Fibroblast of peridontal ligament (primary cell): ENCODE data around the gene SMARCA2.

ENCODE experiments used
- DNase-seq: peaks from one replicate; pipeline ENCODE4 v3.0.0-alpha.2; 2010; ENCODE audit errors: extremely low read depth

The SMARCA2 gene

DNA sequence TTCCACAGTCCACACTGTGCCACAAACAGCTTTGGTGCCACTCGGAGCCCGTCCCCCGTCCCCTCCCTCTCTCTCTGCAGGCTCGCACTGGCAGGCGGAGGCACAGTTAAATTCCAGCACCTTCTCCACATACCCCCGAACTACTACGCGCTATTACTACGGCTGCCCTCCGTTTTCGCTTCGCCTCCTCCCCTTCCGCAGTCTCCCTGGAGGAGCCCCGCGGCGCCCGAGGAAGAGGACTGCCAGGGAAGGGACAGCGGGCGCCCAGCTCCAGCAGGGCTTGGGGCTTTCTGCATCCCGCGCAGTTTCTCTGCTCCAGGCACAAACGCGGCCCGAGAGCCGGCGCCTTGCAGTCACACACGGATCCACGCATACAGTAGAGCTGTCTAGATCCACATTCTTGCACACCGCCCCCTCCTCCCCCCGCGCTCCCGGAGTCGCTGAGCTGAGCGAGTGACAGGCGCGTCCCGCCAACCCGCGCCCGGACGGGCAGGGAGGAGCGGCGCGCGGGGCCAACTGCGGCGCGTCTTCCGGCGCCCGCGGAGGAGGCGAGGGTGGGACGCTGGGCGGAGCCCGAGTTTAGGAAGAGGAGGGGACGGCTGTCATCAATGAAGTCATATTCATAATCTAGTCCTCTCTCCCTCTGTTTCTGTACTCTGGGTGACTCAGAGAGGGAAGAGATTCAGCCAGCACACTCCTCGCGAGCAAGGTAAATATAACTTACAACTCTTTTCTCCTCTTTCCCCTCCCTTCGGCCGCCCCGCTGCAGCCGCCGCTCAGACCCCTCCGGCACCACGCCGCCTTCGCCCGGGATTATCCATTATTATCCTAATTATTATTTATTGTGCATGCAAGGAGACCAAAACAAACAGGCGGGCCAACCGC lies at the start of gene SMARCA2:
Gene SMARCA2, plus strand, starts transcription at position 652 of the 885 bp plus-strand sequence. CDS start 13,676 bp downstream, outside the sequence.
- peak; percentile 95 for DNase-seq

DNA sequence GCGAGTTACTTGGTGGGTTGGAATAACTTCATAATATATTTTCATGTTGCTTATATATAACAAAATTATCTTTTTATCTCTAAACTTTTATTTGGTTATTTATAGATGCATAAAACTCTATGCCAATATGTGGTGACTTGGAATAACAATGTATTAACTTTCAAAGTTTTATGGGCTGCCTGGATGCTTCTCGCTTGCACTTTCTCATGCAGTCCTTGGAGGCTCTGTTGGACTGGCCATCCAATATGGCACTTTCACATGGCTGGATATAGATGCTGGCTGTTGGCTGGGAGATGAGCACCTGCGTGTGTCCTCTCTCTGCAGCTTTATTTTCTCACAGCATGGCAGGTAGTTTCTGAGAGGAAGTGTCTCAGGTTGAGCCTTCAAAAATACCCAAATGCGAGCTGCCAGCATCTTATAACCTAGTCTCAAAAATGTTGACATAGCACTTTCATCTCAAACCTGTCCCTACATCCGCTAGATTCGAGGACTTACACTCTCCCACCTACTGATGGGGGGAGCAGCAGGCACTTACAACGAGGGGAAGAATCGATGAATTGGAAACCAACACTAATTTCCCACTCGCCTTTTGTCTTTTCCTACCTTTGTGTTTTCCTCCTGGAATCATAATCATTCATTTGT lies 48.3 kb upstream of the SMARCA2 start:
- DNase-seq, result no peak

DNA sequence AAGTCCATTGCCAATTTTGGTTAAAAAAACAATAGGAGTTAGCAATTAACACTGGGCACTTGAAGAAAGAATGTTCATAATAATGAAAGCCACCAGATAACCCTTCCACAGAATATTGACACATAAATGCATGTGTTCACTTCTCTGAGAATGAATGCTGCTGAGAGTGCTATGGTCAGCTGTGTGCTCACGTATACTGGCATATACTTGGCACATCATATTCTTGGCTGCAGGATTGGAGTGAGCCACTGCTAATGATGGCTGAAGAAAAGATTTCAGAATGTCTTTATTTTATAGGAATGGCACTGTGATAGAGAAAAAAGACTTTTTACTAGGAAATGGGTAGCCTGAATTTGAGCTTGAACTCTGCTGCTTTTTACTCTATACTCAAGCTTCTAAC lies 46.0 kb upstream of the SMARCA2 start:
- DNase-seq, result no peak

DNA sequence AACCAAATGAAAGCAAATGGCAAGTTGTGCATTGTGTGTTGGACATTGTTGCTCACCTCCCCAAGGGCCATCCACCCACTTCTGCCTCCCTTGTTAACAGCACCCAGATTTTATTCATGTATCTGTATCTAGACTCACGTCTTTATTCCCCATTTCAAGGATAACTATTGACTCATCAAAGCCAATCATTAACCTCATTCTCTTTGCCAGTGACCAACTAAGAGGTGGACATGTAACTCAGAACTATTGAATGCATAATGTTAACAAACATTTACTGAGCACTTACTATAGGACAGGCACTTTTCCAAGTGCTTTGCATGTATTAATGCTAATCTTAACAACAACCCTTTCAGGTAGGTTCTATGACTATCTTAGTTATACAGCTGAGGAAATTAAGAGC lies 45.2 kb upstream of the SMARCA2 start:
- DNase-seq, result no peak

DNA sequence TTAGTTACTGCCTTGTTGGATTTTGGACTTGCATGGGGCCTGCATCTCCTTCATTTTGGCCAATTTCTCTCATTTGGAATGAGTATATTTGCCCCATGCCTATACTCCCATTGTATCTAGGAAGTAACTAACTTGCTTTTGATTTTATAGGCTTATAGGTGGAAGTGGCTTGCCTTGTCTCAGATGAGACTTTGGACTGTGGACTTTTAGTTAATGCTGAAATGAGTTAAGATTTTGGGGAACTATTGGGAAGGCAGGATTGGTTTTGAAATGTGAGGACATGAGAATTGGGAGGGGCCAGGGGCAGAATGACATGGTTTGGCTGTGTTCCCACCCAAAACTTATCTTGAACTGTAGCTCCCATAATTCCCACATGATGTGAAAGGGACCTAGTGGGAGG lies 42.5 kb upstream of the SMARCA2 start:
- DNase-seq, result no peak

DNA sequence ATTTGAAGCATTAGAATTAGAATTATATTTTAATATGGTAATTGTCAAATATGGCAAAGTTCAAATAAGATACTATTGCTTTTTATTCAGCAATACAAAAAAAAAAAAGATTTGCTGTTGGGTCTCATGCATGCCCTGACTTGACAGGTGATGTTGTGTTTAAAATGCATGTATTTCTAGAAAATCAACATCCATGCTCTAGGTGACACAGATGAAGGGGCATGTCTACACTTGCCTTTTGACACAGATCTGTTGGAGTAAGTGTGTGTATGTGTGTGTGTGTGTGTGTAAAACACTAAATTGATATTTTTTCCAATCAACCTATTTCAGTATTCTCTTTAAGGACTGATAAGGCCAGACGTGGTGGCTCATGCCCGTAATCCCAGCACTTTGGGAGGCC lies 38.1 kb upstream of the SMARCA2 start:
- DNase-seq, result no peak

DNA sequence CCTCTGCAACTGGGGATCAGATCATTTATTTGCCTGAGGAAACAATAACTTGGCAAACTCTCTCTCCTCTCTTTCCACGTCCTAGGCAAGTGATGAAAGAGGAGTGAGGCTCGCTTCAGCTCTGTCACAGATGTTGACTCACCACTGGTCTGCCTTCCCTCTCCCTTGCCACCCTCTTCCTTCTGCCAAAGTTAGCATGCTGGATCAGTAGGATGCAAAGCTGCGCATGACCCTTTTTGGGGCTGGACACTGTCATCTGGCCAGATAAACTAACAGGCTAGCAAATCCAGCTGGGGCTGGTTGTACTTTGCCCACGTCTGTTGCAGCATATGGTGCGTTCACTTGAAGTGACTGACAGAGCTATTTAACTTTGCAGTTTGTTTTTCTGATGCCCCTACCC lies 36.2 kb upstream of the SMARCA2 start:
- peak; percentile 62 for DNase-seq

DNA sequence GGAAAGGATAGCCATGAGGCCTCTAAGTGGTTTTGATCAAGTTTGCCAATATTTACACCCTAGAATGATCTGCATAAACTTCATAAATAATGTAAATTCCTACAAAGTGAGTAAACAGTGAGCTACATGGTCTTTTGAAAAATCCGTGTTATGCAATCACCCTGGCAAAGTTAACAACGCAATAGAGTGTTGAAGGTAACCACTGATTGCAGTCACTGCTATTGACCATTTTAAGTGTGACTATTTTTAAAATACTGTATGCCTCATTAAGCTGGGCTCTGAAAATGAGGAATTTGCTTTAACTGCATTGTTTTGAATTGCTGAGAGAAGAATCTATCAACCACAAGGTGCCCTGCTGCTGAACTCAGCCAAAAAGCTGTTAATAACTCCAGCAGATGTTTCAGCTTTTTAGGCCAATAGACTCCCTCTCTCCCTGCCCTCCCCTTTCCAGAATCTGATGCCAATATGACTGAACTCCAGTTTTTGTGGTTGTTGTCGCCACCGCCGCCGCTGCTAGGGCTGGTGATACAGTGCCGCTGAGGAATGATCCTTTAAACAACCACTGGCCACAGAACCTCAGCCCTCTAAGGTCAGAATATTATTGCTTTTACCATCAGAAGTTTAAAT lies 35.3 kb upstream of the SMARCA2 start:
- peak; percentile 92 for DNase-seq

DNA sequence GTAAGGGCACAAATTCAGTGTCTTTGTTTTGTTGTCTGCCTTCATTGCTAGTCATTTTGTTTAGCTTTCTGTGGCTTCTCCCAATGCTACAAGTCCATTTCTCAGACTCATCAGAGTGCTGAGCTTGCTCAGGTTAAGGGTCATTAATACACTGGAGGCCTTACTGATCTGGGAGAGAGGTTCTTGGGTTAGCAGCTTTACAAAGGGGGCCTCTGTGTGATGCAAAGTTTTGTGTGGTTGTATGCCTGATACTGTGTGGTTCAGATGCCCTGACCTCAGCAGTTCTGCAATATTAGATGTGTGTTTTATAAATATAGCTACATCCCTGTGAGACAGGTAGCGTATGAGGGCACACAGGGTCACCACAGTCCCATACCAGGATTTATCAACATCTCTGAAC lies 34.8 kb upstream of the SMARCA2 start:
- no peak for DNase-seq

DNA sequence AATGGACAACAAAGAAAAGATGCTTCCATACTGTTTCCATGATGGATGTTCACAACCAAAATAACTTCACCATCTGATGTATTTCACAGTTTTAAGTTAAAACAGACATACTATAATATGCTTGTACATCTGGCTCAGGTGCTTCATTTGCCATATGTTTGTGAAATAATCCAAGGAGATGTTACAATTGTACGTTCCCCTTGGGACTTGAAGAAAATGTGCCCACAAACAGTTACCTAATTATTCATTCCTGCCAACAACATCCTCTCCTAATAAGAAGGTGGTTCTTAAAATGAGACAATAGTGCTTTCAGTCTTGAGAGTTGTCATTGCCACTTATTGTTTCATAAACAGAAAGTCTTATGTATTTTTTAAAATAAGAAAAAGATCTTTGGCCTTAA lies 33.1 kb upstream of the SMARCA2 start:
- no peak for DNase-seq

DNA sequence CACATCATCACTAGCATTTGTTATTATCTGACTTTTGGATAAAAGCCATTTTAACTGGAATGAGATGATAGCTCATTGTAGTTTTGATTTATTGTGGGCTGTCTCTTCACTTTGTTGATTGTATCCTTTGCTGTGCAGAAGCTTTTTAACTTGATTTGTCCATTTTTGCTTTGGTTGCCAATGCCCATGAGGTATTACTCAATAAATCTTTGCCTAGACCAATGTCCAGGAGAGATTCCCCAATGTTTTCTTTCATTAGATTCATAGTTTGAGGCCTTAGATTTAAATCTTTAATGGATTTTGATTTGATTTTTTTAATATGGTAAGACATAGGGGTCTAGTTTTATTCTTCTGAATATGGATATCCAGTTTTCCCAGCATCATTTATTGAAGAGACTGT lies 28.8 kb upstream of the SMARCA2 start:
- no peak for DNase-seq

DNA sequence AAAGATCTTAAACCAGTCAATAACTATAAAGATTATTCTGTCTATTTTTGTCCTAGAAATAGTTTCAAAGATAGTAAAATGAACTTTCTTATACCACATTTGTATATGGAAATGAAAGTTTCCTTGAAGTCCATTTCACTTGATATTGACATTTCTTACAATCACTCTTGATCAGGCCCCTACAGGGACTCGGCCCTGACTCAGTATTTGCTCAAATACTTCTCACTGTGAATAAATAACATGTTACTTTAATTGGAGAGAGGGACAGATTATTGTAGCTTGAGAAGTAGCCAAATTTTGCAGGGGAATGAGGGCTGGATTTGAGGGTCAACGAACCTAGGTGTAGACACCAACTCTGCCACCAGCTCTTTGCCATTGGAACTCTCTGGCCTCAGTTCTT lies 25.6 kb upstream of the SMARCA2 start:
- no peak for DNase-seq

DNA sequence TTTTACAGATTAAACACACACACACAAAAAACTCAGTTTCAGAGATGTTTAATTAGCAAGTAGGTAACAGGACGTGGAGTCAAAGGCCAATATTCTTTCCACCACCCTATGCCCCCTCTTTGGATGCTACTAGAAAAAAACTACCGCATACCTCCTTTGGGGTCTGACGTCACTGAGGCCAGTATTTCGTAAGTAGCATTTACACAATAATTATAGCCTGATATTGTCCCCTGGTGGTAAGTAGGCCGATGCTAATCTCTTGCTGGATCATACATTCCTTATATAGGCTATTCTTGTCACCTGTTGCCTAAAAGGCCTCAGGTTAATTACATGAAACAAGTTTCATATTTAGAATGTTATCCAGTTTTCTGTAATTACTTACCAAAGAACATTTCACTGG lies 21.0 kb upstream of the SMARCA2 start:
- peak; percentile 5 for DNase-seq

DNA sequence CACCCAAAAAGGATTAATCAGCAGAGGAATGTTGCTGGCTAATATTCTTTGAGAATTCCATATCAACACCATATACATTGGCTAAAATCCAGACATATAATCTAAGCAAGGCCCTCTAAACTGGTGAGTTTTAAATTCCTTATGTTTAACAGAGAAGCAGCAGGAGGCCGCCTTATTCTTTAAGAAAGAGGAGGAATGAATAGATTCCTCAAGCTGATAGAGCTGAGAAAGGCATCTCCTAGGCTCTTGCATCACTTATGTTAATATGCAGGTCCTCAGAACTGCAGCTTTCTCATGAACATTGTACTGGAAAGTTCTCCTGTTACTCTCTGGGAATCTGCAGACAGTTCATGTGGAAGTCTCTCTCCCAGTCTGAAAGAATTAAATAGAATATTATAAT lies 20.1 kb upstream of the SMARCA2 start:
- DNase-seq, result no peak

DNA sequence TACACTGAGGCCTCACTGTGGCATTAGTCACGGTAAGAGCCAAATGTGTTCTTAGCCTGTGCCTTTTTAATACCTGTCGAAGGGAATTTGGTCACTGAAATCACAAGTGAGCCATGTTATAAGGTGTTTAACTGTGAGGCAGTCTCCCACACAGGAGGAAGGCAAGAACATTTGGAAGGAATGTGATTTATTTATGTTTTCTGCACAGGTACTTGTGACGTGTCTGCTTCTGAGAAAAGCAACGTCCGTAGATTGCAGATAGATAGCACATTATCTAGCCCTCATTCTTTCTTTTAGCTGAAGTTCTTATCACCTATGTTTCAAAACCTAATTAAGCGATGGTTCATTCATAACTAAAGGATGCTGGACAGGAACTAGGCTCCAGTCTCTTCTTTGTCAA lies 19.0 kb upstream of the SMARCA2 start:
- no peak for DNase-seq

DNA sequence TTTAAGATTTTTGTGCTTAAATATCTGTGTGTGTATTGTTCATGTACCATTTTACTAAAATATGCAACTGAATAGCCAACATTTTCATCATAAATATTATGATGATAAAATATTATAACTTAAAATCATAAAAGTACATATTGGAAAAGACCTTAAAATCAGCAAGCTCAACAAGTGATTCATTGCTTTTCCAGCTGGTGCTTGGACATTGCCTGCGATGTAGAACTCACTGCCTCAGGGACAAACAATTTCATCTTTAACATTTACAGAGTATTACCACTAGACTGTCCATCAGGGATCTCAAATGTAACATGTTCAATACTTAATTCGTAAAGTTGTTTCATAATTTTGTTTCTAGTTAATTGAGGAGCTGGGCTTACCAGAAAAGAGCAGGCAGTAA lies 17.5 kb upstream of the SMARCA2 start:
- no peak for DNase-seq

DNA sequence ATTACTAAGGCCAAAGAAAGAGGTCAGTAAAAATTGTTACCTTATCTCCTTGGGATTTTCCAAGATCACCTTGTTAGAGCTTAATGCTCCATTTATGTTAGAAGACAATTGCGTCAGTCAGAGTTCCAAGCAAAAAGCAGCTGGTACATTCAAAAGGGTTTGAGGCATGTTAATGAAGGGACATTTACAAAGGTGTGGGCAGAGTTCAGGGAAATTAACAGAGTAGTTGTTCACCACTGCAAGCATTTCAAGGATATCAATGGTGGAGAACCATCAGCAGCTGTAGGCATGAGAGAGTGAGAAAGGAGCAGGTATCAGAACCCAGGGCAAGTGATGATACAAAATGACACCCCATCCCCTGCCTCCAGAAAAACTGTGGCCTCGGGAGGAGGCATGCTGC lies 17.0 kb upstream of the SMARCA2 start:
- no peak for DNase-seq

DNA sequence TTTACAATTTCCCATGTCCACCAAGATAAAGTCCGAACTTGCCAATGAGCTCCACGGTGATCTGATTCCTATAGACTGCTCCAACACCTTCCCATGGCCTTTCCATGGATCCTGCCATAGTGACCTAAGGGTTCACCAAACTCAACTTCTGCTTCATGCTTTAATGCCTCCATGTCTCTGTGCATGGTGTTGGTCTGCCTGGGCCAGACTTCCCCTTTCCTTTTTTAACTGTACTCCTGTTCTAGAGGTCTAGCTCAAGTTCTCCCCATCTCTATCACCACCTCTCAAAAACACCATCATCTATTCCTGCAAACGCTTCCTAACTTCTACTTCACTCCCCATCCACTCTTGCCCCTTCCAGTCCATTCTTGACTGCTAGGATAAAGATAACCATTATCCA lies 14.8 kb upstream of the SMARCA2 start:
- no peak for DNase-seq

DNA sequence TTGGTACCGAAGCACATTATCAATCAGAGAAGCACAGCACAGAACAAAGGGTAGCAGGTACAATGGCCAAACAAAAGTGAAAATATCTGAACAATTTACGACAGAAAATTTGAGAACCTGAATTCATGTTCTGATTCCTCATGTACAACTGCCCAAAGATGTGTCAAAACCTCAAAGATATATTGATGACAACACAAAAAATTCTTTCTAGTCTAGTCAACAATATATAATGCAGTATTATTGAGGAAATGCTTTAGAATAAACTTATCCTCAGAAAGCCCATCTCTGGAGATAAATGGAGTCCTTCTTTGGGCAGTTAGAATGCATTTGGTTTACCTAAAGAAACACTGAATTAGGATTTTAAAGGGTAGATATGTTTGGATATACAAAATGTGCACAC lies 6.8 kb upstream of the SMARCA2 start:
- no peak for DNase-seq

DNA sequence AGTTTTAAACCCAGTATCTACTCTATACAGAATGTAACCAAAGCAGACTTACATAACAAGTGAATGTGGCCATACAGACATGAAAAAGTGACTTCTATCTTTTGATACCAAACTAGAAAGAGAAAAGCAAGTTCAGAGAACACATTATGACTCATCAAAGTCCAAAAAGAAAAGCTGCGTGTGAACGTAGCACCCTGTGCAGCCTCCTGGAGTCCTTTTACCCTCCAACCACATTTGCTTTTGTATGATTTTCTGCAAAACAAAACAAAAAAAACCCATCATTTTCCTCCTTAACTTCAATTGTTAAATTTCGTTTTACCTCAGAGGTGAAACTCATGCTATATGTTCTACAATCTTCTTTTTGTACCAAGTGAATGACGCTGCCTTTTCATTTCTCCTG lies 2.8 kb upstream of the SMARCA2 start:
- no peak for DNase-seq

DNA sequence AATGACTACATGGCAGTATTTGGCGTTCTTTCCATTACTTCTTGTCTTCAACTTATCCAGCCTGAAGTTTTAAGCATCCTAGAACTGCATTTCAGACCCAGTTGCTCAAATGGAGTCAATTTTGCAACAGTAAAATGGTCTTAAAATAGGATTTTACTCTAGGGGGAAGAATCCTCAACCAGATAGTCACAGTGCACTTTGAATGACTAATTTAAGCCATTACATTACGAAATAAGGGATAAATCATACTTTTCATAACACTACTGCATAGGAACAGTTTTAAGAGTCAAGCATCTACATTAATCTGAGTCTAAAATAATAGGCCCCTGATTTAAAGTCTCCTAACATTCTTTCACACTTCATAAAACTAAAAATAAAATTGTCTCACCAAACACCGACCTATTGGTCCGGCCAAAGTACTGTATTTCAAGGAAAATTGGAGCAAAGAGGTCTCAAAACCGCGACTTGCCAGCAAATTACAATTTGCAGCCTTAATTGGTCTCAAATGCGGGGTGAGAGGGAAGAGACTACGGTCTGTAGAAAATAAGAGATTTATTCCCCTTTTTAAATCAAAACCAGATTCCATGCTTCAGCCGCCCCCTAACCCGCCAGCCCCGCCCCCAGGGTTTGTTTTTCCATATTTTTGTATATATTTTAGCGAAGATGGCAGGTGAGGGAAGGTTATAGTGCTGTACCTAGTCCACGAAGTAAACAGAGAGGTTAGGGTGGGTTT lies 1.2 kb upstream of the SMARCA2 start:
- peak; percentile 74 for DNase-seq
